Panc1 (cell line): ENCODE data around the gene PCDH8.

Source experiments
- POLR2AphosphoS5 ChIP-seq: IDR thresholded peaks from 2 replicates; pipeline ENCODE4 v1.6.1; 2012; ENCODE audit warnings: mild to moderate bottlenecking, low read depth, low read length, moderate library complexity
- SIN3A ChIP-seq: IDR thresholded peaks from 2 replicates; pipeline ENCODE4 v1.6.1; 2012; ENCODE audit warnings: low read depth, mild to moderate bottlenecking, low read length, moderate library complexity, borderline replicate concordance; ENCODE audit not compliant: insufficient read depth
- TCF7L2 ChIP-seq: IDR thresholded peaks from 2 replicates; pipeline ENCODE4 v1.6.1; 2011; ENCODE audit warnings: mild to moderate bottlenecking, low read depth, low read length, inconsistent platforms
- TF ChIP-seq, protein P1 (sequence below): fragments of 450-650 bp; IDR thresholded peaks from 2 replicates; pipeline ENCODE4 v1.5.1; 2017; ENCODE audit warnings: mild to moderate bottlenecking
- TF ChIP-seq, protein P2 (sequence below), 2 experiments: IDR thresholded peaks; 2 replicates each; pipeline ENCODE4 v1.6.1; 2011 to 2012; ENCODE audit warnings: low read depth in 2 of 2, control low read depth in 1 of 2, low read length in 1 of 2, mild to moderate bottlenecking in 1 of 2, moderate library complexity in 1 of 2; ENCODE audit not compliant: insufficient read depth in 1 of 2

DNA sequence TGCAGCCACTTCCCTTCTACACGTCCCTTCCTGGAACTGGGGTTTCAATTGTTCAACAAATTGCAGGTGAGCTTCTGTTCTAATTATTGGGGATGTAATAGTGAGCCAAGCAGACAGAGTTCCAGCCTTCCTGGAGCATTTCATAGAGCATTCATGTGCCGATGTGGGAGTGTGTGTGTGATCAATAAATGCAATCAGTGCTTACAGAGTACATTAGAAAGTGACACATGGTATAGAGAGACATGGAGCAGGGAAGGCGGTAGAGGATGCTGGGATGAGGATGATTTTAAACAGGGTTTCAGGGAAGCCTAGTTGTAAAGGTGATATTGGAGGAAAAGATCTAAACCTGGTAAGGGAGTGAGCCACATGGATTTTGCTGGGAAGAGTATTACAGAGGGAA is 21.7 kb upstream of the PCDH8 start:
- TF ChIP-seq, protein P1, sequence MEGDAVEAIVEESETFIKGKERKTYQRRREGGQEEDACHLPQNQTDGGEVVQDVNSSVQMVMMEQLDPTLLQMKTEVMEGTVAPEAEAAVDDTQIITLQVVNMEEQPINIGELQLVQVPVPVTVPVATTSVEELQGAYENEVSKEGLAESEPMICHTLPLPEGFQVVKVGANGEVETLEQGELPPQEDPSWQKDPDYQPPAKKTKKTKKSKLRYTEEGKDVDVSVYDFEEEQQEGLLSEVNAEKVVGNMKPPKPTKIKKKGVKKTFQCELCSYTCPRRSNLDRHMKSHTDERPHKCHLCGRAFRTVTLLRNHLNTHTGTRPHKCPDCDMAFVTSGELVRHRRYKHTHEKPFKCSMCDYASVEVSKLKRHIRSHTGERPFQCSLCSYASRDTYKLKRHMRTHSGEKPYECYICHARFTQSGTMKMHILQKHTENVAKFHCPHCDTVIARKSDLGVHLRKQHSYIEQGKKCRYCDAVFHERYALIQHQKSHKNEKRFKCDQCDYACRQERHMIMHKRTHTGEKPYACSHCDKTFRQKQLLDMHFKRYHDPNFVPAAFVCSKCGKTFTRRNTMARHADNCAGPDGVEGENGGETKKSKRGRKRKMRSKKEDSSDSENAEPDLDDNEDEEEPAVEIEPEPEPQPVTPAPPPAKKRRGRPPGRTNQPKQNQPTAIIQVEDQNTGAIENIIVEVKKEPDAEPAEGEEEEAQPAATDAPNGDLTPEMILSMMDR, result no peak
- TF ChIP-seq POLR2AphosphoS5 (no peak), SIN3A (no peak), TCF7L2 (no peak)
- TF ChIP-seq, protein P2, sequence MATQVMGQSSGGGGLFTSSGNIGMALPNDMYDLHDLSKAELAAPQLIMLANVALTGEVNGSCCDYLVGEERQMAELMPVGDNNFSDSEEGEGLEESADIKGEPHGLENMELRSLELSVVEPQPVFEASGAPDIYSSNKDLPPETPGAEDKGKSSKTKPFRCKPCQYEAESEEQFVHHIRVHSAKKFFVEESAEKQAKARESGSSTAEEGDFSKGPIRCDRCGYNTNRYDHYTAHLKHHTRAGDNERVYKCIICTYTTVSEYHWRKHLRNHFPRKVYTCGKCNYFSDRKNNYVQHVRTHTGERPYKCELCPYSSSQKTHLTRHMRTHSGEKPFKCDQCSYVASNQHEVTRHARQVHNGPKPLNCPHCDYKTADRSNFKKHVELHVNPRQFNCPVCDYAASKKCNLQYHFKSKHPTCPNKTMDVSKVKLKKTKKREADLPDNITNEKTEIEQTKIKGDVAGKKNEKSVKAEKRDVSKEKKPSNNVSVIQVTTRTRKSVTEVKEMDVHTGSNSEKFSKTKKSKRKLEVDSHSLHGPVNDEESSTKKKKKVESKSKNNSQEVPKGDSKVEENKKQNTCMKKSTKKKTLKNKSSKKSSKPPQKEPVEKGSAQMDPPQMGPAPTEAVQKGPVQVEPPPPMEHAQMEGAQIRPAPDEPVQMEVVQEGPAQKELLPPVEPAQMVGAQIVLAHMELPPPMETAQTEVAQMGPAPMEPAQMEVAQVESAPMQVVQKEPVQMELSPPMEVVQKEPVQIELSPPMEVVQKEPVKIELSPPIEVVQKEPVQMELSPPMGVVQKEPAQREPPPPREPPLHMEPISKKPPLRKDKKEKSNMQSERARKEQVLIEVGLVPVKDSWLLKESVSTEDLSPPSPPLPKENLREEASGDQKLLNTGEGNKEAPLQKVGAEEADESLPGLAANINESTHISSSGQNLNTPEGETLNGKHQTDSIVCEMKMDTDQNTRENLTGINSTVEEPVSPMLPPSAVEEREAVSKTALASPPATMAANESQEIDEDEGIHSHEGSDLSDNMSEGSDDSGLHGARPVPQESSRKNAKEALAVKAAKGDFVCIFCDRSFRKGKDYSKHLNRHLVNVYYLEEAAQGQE (IDR thresholded peaks at IDR 0.05; ENCODE audit: insufficient read depth in 1 of 2, low read depth in 2 of 2, low read length in 1 of 2), result no peak
